ENCODE results near the gene PKIG.

Gene PKIG

DNA sequence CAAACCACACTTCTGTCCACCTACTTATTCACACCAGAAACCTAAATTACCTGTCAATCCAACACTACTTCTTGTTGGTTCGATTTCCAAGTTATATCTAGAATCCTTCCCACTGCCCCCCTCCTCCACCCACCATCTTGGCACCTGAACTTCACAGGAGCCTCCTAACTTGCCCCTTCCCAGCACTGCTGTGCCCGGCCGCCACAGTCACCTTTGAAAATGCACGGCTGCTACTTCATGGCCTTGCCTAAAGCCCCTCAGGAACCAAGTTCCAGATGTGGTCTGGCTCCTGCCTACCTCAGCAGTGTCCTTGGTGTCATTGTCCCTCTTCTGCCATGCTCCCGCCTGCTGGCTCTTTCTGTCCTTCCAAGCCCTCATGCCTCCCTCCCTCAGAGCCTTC, 31.2 kb downstream of the PKIG start:
- POLR2A ChIA-PET, result no interaction called here

DNA sequence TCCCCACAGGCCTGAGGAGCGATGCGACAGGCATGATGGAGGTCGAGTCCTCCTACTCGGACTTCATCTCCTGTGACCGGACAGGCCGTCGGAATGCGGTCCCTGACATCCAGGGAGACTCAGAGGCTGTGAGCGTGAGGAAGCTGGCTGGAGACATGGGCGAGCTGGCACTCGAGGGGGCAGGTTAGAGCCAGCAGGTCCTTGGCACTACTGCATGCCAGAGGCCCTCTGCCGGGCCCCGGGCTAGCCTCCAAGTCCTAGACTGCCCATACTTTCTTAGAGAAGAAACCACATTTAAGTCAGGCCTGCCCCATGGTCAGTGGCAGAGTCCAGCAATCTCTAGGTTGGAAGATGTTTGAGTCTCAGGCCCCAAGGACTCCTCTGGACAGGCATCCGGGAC, 32.1 kb downstream of the PKIG start:
- Histone ChIP-seq H3K27me3 (replicated peaks in 2 of 5; ENCODE audit: control insufficient read depth in 4 of 5, insufficient read depth in 5 of 5, low read length in 4 of 5) (no peaks in the 10 kb centered on the region), H3K4me1 (ENCODE audit: control extremely low read depth in 1 of 4, control insufficient read depth in 4 of 4, insufficient read depth in 4 of 4, low read length in 3 of 4) (peaks cover 10 to 73% (median 39%) of the 10 kb centered on the region in 4 experiments), H3K9me3 (ENCODE audit: control extremely low read depth in 1 of 5, control insufficient read depth in 4 of 5, insufficient read depth in 2 of 5, low read depth in 1 of 5, low read length in 4 of 5) (no peaks in the 10 kb centered on the region), H3K27ac (ENCODE audit: insufficient read depth in 1 of 2, low read depth in 1 of 2, low read length in 2 of 2, poor library complexity in 1 of 2, severe bottlenecking in 2 of 2) (peak overlapping the region in 1 of 2 experiments; percentile 70), H3K36me3 (ENCODE audit: control insufficient read depth in 4 of 4, insufficient read depth in 4 of 4, low read length in 3 of 4) (peaks cover 0 to 66% (median 38%) of the 10 kb centered on the region in 4 experiments), H3K4me3 (ENCODE audit: control insufficient read depth in 1 of 7, extremely low read depth in 1 of 7, insufficient read depth in 4 of 7, low read depth in 2 of 7, low read length in 6 of 7) (no peak overlapping the region)
- CTCF ChIA-PET, result interaction anchor here (1.2 to 1.9 kb wide), 3 partner anchors 13 to 69 kb away, joined by 3 to 11 read pairs (median 3); partner anchors contain the start of gene ADA
- WGBS (ENCODE audit: insufficient coverage), result 95% methylated on average over 12 of the region's 14 CpGs
- POLR2A ChIA-PET, result interaction anchor here (0.6 to 1.6 kb wide), 2 partner anchors 9 to 69 kb away, joined by 3 to 4 read pairs; no protein-coding TSS in a partner anchor
- DNase-seq, result no peak

More for the DNA sequence above, 31.2 kb downstream of the PKIG start:
- Histone ChIP-seq H3K36me3 (ENCODE audit: control insufficient read depth in 4 of 4, insufficient read depth in 4 of 4, low read length in 3 of 4) (peaks cover 0 to 57% (median 31%) of the 10 kb centered on the region in 4 experiments), H3K27ac (ENCODE audit: insufficient read depth in 1 of 2, low read depth in 1 of 2, low read length in 2 of 2, poor library complexity in 1 of 2, severe bottlenecking in 2 of 2) (peak overlapping the region in 1 of 2 experiments; percentile 56), H3K4me1 (ENCODE audit: control extremely low read depth in 1 of 4, control insufficient read depth in 4 of 4, insufficient read depth in 4 of 4, low read length in 3 of 4) (peaks cover 14 to 74% (median 43%) of the 10 kb centered on the region in 4 experiments), H3K9me3 (ENCODE audit: control extremely low read depth in 1 of 5, control insufficient read depth in 4 of 5, insufficient read depth in 2 of 5, low read depth in 1 of 5, low read length in 4 of 5) (no peaks in the 10 kb centered on the region), H3K4me3 (ENCODE audit: control insufficient read depth in 1 of 7, extremely low read depth in 1 of 7, insufficient read depth in 4 of 7, low read depth in 2 of 7, low read length in 6 of 7) (no peak overlapping the region), H3K27me3 (replicated peaks in 2 of 5; ENCODE audit: control insufficient read depth in 4 of 5, insufficient read depth in 5 of 5, low read length in 4 of 5) (no peaks in the 10 kb centered on the region)
- CTCF ChIA-PET, result interaction anchor here (0.8 to 1.9 kb wide), 4 partner anchors 10 to 103 kb away, joined by 3 to 11 read pairs (median 3); partner anchors contain the start of gene ADA
- WGBS (ENCODE audit: insufficient coverage), result 94% methylated on average over 5 of the region's 5 CpGs
- DNase-seq, result no peak

DNA sequence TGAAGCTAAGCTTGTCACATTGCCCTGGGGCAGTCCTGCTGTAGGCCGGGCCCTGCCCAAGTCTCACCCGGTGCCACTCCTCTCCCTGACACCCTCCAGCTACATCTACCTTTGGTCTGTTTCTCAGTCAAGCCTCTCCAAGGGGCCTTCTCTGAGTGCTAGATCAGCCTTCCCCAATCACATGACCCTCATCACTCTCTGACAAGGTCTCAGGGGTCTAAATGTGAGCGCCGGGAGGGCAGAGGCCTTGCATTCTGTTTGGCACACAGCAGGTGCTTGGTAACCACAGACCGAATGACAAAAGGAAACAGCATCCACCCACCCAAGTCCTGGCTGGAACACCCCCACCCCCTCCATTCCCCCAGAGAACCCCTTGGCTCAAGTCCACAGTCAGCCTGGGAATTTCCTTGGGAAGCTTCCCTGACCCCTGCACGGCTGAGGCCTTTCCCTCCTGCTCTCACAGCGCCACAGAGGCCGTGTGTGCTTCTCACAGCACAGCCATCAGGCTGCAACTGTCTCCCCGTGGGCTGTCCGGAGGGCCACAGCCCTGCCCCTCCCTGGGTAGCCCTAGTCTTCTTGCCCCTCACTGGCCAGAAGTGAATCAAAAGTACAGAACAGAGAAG, 32.9 kb downstream of the PKIG start:
- POLR2A ChIA-PET, result interaction anchor here (1.6 kb wide), 1 partner anchor 68 kb away, joined by 4 read pairs; no protein-coding TSS in a partner anchor
- DNase-seq, result peak in 2 of 3 donors; percentile 71 to 75
- no peak overlapping the region for H3K4me3 ChIP-seq (ENCODE audit: control insufficient read depth in 1 of 7, extremely low read depth in 1 of 7, insufficient read depth in 4 of 7, low read depth in 2 of 7, low read length in 6 of 7)
- no peaks in the 10 kb centered on the region for H3K27me3 ChIP-seq (replicated peaks in 2 of 5; ENCODE audit: control insufficient read depth in 4 of 5, insufficient read depth in 5 of 5, low read length in 4 of 5)
- H3K36me3 ChIP-seq (ENCODE audit: control insufficient read depth in 4 of 4, insufficient read depth in 4 of 4, low read length in 3 of 4), result peaks cover 3 to 73% (median 46%) of the 10 kb centered on the region in 4 experiments
- WGBS (ENCODE audit: insufficient coverage), result 74% methylated on average over 8 of the region's 10 CpGs
- H3K9me3 ChIP-seq (ENCODE audit: control extremely low read depth in 1 of 5, control insufficient read depth in 4 of 5, insufficient read depth in 2 of 5, low read depth in 1 of 5, low read length in 4 of 5), result no peaks in the 10 kb centered on the region
- CTCF ChIA-PET, result interaction anchor here (1.2 to 1.9 kb wide), 2 partner anchors 12 to 68 kb away, joined by 3 to 11 read pairs; no protein-coding TSS in a partner anchor
- H3K27ac ChIP-seq (ENCODE audit: insufficient read depth in 1 of 2, low read depth in 1 of 2, low read length in 2 of 2, poor library complexity in 1 of 2, severe bottlenecking in 2 of 2), result peak overlapping the region in 1 of 2 experiments; percentile 70
- H3K4me1 ChIP-seq (ENCODE audit: control extremely low read depth in 1 of 4, control insufficient read depth in 4 of 4, insufficient read depth in 4 of 4, low read length in 3 of 4), result peaks cover 9 to 65% (median 32%) of the 10 kb centered on the region in 4 experiments

DNA sequence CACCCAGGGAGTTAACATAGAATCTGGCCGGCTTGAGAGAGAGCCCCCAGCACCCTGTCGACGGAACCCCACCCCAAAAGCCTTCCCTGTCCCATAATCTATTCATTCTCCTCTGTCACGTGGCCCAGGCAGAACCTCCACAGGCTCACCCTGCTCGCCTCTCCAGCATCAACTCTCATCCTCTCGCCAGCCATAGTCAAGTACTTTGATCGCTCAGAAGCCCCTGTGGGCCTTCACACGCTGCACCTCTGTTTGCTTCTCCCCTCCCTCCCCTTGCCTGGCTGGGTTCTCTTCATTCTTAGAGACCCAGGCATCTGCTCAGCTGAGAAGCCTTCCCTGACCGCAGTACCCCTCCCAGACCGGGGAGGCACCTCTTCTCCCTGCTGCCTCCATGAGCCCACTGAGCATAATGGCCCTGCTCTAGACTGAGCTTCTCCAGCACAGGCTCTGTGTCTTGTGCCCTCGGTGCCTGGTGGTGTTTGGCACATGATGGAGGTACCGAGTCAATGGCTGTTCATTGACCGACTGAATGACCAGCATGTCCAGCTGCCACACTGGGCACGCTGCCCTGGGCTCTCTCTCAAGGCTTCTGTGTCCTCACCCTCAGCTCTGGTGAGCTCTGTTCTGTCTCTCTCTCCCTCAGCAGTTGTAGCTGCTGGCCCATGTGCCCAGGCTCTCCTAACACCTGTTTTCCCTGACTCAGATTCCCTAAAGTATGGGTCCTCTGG, 33.7 kb downstream of the PKIG start:
- Histone ChIP-seq H3K27me3 (replicated peaks in 2 of 5; ENCODE audit: control insufficient read depth in 4 of 5, insufficient read depth in 5 of 5, low read length in 4 of 5) (no peaks in the 10 kb centered on the region), H3K4me1 (ENCODE audit: control extremely low read depth in 1 of 4, control insufficient read depth in 4 of 4, insufficient read depth in 4 of 4, low read length in 3 of 4) (peaks cover 6 to 58% (median 26%) of the 10 kb centered on the region in 4 experiments), H3K9me3 (ENCODE audit: control extremely low read depth in 1 of 5, control insufficient read depth in 4 of 5, insufficient read depth in 2 of 5, low read depth in 1 of 5, low read length in 4 of 5) (no peaks in the 10 kb centered on the region), H3K27ac (ENCODE audit: insufficient read depth in 1 of 2, low read depth in 1 of 2, low read length in 2 of 2, poor library complexity in 1 of 2, severe bottlenecking in 2 of 2) (peak overlapping the region in 1 of 2 experiments; percentile 70), H3K36me3 (ENCODE audit: control insufficient read depth in 4 of 4, insufficient read depth in 4 of 4, low read length in 3 of 4) (peaks cover 3 to 81% (median 53%) of the 10 kb centered on the region in 4 experiments), H3K4me3 (ENCODE audit: control insufficient read depth in 1 of 7, extremely low read depth in 1 of 7, insufficient read depth in 4 of 7, low read depth in 2 of 7, low read length in 6 of 7) (no peak overlapping the region)
- 96% methylated on average over 13 of the region's 14 CpGs for WGBS (ENCODE audit: insufficient coverage)
- ChIA-PET POLR2A (interaction anchor here (1.6 kb wide), 1 partner anchor 67 kb away, joined by 4 read pairs; no protein-coding TSS in a partner anchor), CTCF (interaction anchor here (0.8 to 3.5 kb wide), 3 partner anchors 13 to 70 kb away, joined by 3 to 17 read pairs (median 6); no protein-coding TSS in a partner anchor)
- DNase-seq, result no peak

DNA sequence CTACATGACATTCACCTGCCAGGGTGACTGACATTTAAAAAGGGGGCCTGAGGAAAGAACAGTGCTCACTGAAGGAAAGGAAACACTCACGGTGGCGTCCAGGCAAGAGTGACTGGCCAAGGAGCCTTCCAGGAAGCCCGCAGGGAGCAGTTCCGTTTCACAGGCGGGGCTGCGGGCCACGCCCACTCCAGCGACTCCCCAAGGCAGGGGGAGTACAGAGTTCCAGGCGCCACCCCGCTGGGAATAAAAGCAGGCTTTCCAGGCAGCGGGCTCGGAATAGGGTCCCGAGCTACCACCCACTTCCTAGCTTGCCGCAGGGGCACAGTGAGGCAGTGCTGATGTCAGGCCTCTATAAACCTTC, 34.2 kb downstream of the PKIG start:
- CTCF ChIA-PET, result interaction anchor here (0.8 to 3.5 kb wide), 3 partner anchors 13 to 69 kb away, joined by 3 to 17 read pairs (median 6); no protein-coding TSS in a partner anchor
- 95% methylated on average over 14 of the region's 14 CpGs for WGBS (ENCODE audit: insufficient coverage)
- Histone ChIP-seq H3K4me1 (ENCODE audit: control extremely low read depth in 1 of 4, control insufficient read depth in 4 of 4, insufficient read depth in 4 of 4, low read length in 3 of 4) (peaks cover 2 to 54% (median 23%) of the 10 kb centered on the region in 4 experiments), H3K27ac (ENCODE audit: insufficient read depth in 1 of 2, low read depth in 1 of 2, low read length in 2 of 2, poor library complexity in 1 of 2, severe bottlenecking in 2 of 2) (peak overlapping the region in 1 of 2 experiments; percentile 10), H3K27me3 (replicated peaks in 2 of 5; ENCODE audit: control insufficient read depth in 4 of 5, insufficient read depth in 5 of 5, low read length in 4 of 5) (no peaks in the 10 kb centered on the region), H3K36me3 (ENCODE audit: control insufficient read depth in 4 of 4, insufficient read depth in 4 of 4, low read length in 3 of 4) (peaks cover 3 to 86% (median 58%) of the 10 kb centered on the region in 4 experiments), H3K9me3 (ENCODE audit: control extremely low read depth in 1 of 5, control insufficient read depth in 4 of 5, insufficient read depth in 2 of 5, low read depth in 1 of 5, low read length in 4 of 5) (no peaks in the 10 kb centered on the region), H3K4me3 (ENCODE audit: control insufficient read depth in 1 of 7, extremely low read depth in 1 of 7, insufficient read depth in 4 of 7, low read depth in 2 of 7, low read length in 6 of 7) (no peak overlapping the region)
- POLR2A ChIA-PET, result no interaction called here
- DNase-seq, result no peak

DNA sequence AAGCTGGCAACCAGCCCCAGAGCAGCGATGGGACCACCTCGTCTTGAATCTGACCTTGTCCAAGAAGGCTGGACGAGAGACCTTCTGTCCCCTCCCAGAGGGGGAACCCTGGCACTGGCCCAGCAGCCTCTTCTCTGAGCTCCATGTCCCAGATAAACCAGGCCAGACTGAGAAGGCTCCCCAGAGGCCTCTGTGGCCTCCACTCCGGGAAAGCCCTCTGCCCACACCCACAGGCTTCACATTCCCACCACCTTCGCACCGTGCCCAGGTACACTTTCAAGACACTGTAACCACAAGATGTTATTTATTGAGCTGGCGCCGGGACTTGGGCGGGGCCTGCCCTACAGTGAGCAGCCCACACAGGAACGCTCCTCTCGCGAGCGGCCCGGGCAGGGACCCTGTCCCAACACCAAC, 35.9 kb downstream of the PKIG start:
- ChIA-PET CTCF (interaction anchor here (0.7 to 3.5 kb wide), 9 partner anchors 8 to 65 kb away, joined by 3 to 17 read pairs (median 4); no protein-coding TSS in a partner anchor), POLR2A (interaction anchor here (0.6 kb wide), 1 partner anchor 1341 kb away, joined by 3 read pairs; no protein-coding TSS in a partner anchor)
- Histone ChIP-seq H3K4me3 (ENCODE audit: control insufficient read depth in 1 of 7, extremely low read depth in 1 of 7, insufficient read depth in 4 of 7, low read depth in 2 of 7, low read length in 6 of 7) (no peak overlapping the region), H3K4me1 (ENCODE audit: control extremely low read depth in 1 of 4, control insufficient read depth in 4 of 4, insufficient read depth in 4 of 4, low read length in 3 of 4) (peaks cover 0 to 38% (median 15%) of the 10 kb centered on the region in 4 experiments), H3K27me3 (replicated peaks in 2 of 5; ENCODE audit: control insufficient read depth in 4 of 5, insufficient read depth in 5 of 5, low read length in 4 of 5) (no peaks in the 10 kb centered on the region), H3K27ac (ENCODE audit: insufficient read depth in 1 of 2, low read depth in 1 of 2, low read length in 2 of 2, poor library complexity in 1 of 2, severe bottlenecking in 2 of 2) (peak overlapping the region in 1 of 2 experiments; percentile 45), H3K9me3 (ENCODE audit: control extremely low read depth in 1 of 5, control insufficient read depth in 4 of 5, insufficient read depth in 2 of 5, low read depth in 1 of 5, low read length in 4 of 5) (peaks cover 0 to 6% (median 4%) of the 10 kb centered on the region in 5 experiments), H3K36me3 (ENCODE audit: control insufficient read depth in 4 of 4, insufficient read depth in 4 of 4, low read length in 3 of 4) (peaks cover 7 to 95% (median 74%) of the 10 kb centered on the region in 4 experiments)
- DNase-seq, result no peak
- 40% methylated on average over 11 of the region's 14 CpGs for WGBS (ENCODE audit: insufficient coverage)
